ENCODE data around the gene OR10AD1.
"Not testable (repeated sequence)": the region's sequence is repeated elsewhere in the genome, so short reads cannot be mapped to it uniquely, and the experiment has no call there.

OR10AD1 gene

GRCh38 chr12:48157889-48158370 is 45.2 kb downstream of the OR10AD1 start:
- Histone ChIP-seq H3K27me3 (replicated peaks; ENCODE audit: control insufficient read depth, insufficient read depth, low read length) (no peaks in the 10 kb centered on the region), H3K36me3 (ENCODE audit: control insufficient read depth, insufficient read depth, low read length) (peaks cover 3% of the 10 kb centered on the region), H3K4me3 (replicated peaks; ENCODE audit: low read depth, low read length) (peak overlapping the region; percentile 48)
- TF ChIP-seq, protein P1, sequence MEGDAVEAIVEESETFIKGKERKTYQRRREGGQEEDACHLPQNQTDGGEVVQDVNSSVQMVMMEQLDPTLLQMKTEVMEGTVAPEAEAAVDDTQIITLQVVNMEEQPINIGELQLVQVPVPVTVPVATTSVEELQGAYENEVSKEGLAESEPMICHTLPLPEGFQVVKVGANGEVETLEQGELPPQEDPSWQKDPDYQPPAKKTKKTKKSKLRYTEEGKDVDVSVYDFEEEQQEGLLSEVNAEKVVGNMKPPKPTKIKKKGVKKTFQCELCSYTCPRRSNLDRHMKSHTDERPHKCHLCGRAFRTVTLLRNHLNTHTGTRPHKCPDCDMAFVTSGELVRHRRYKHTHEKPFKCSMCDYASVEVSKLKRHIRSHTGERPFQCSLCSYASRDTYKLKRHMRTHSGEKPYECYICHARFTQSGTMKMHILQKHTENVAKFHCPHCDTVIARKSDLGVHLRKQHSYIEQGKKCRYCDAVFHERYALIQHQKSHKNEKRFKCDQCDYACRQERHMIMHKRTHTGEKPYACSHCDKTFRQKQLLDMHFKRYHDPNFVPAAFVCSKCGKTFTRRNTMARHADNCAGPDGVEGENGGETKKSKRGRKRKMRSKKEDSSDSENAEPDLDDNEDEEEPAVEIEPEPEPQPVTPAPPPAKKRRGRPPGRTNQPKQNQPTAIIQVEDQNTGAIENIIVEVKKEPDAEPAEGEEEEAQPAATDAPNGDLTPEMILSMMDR (IDR thresholded peaks at IDR 0.05; ENCODE audit: insufficient read depth, low read length, poor library complexity, severe bottlenecking), result no peak
- no peak for DNase-seq (ENCODE audit: extremely low read depth, insufficient read length)

DNA sequence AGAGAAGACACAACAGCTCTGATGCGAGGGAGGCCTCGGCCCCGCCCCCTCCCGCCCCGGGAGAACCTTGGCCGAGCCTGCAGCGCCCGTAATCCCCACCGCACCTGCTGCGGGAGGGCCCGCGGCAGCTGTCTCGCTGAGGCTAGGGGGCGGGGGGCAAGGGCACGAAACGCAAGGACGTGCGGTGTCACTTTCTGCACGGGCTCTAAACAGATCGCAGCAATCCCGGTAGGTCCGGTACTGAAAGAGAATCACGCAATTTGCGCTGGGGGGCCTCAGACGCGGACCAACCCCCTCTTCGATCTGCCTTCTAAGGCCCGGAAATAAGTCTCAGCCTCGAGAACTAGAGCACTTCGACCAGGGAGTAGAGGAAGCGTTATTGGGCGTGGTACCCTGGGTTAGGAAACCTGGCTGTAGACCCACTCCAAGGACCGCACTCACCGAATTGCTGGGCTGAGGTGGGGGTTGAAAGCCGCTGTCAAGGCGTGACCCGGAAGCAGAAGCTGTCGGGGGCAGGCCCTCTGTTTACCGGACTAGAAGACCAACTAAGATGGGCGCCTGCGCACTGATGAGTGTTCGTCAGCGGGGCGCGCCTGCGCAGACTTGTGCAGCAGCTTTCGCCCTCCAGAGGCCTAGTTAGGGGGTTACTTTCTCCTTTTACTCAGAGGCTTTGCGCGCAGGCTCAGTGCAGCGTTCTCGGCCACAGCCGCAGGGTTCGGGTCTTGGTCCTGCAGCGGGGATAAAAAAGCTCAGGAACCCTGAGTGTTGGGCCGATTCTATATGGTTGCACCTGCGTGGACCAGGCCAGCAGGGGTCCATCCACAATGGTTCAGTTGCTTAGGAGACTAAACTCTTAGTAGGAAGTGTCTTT is 45.8 kb downstream of the OR10AD1 start, which contains the start of gene ASB8:
ASB8 (minus strand) TSS at position 498 of the 871 bp plus-strand sequence. CDS start 4,019 bp downstream, outside the sequence.
- TF ChIP-seq, protein P1 (IDR thresholded peaks at IDR 0.05; ENCODE audit: insufficient read depth, low read length, poor library complexity, severe bottlenecking), result peak; percentile 57
- H3K27me3 ChIP-seq (replicated peaks; ENCODE audit: control insufficient read depth, insufficient read depth, low read length), result no peaks in the 10 kb centered on the region
- peak within 1 kb of the TSS; percentile 95 for H3K4me3 ChIP-seq (replicated peaks; ENCODE audit: low read depth, low read length)
- peaks cover 3% of the 10 kb centered on the region for H3K36me3 ChIP-seq (ENCODE audit: control insufficient read depth, insufficient read depth, low read length)
- DNase-seq (ENCODE audit: extremely low read depth, insufficient read length), result peak; percentile 99

DNA sequence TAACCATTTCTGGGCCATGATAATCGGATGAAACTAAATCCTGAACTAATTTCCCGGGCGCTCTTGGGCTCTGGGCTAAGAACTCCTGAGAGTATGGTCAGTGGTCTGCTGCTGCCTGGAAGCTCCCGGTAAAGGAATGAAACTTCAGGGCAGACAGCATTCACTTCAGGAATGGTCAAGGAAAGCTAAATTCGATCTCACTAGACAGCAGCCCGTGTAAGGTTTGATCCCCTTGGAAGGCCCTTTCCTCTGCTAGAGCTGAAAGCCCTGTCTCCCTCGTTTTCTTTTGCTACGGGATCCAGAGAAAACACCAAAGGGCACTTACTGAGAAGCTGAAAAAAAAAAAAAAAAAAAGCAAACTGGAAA is 46.5 kb downstream of the OR10AD1 start:
- TF ChIP-seq, protein P1 (IDR thresholded peaks at IDR 0.05; ENCODE audit: insufficient read depth, low read length, poor library complexity, severe bottlenecking), result no peak
- no peak for DNase-seq (ENCODE audit: extremely low read depth, insufficient read length)
- Histone ChIP-seq H3K27me3 (replicated peaks; ENCODE audit: control insufficient read depth, insufficient read depth, low read length) (no peaks in the 10 kb centered on the region), H3K4me3 (replicated peaks; ENCODE audit: low read depth, low read length) (peak overlapping the region; percentile 95), H3K36me3 (ENCODE audit: control insufficient read depth, insufficient read depth, low read length) (peaks cover 3% of the 10 kb centered on the region)

DNA sequence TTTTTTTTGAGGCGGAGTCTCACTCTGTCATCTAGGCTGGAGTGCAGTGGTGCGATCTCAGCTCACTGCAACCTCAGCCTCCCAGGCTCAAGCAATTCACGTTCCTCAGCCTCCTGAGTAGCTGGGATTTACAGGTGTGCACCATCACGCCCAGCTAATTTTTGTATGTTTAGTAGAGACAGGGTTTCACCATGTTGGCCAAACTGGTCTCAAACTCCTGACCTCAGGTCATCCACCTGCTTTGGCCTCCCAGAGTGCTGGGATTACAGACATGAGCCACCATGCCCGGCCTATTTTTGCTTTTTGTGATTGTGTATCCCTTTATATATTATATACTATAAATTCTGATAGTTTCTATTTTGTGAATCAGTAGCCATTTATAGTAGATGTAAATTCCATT is 47.3 kb downstream of the OR10AD1 start:
- H3K4me3 ChIP-seq (replicated peaks; ENCODE audit: low read depth, low read length); H3K27me3 ChIP-seq (replicated peaks; ENCODE audit: control insufficient read depth, insufficient read depth, low read length); H3K36me3 ChIP-seq (ENCODE audit: control insufficient read depth, insufficient read depth, low read length); DNase-seq (ENCODE audit: extremely low read depth, insufficient read length): not testable (repeated sequence)
